ENCODE data around the gene COMMD1. TPM values are rescaled to one million over a fixed set of nuclear protein-coding genes. Genes with fewer than 3 reads are reported as not detected.
"Not testable (repeated sequence)": the region's sequence is repeated elsewhere in the genome, so short reads cannot be mapped to it uniquely, and the experiment has no call there.

COMMD1 gene
- total and polyA plus RNA-seq, 2 experiments from 2014 or later = 30.5 to 71.1 TPM

- no peaks in the 10 kb centered on the region for H3K9me2 ChIP-seq (replicated peaks; ENCODE audit: insufficient read depth)
- no peak overlapping the region for H3K4me3 ChIP-seq
- DNase-seq (ENCODE audit: low spot score) = no peak
- no peak overlapping the region for H3K27ac ChIP-seq
- H3K79me2 ChIP-seq = peaks cover 2% of the 10 kb centered on the region
- no peaks in the 10 kb centered on the region for H3K36me3 ChIP-seq (replicated peaks; ENCODE audit: insufficient read depth, low read depth)
- H4K20me1 ChIP-seq (ENCODE audit: insufficient read depth, poor library complexity, severe bottlenecking) = no peaks in the 10 kb centered on the region
- H3K27me3 ChIP-seq = no peaks in the 10 kb centered on the region
- H3K9me3 ChIP-seq (ENCODE audit: low read depth) = no peaks in the 10 kb centered on the region
- WGBS (ENCODE audit: low lambda C conversion rate, missing lambda C conversion rate) = 93% methylated on average over 3 of the region's 3 CpGs
- H3K4me2 ChIP-seq = no peak overlapping the region
- no peak overlapping the region for H2AFZ ChIP-seq
- no peaks in the 10 kb centered on the region for H3K4me1 ChIP-seq (ENCODE audit: insufficient read depth)
- TF ChIP-seq EZH2 (IDR thresholded peaks at IDR 0.05; ENCODE audit: borderline replicate concordance) (no peak), CTCF (IDR thresholded peaks at IDR 0.05; ENCODE audit: poor library complexity) (no peak), EZH2phosphoT487 (IDR thresholded peaks at IDR 0.05; ENCODE audit: low read depth, severe bottlenecking, unreplicated experiment) (no peak)
Observed at GRCh38 chr2:62040926-62041325, 135.5 kb downstream of the COMMD1 start.

GRCh38 chr2:62041701-62042385 is 136.4 kb downstream of the COMMD1 start:
- 97% methylated on average over 16 of the region's 16 CpGs for WGBS (ENCODE audit: low lambda C conversion rate, missing lambda C conversion rate)
- H3K4me1 ChIP-seq (ENCODE audit: insufficient read depth) = not testable (repeated sequence)

GRCh38 chr2:62042400-62042799 is 136.9 kb downstream of the COMMD1 start:
- DNase-seq (ENCODE audit: low spot score) = no peak
- Histone ChIP-seq H3K4me3 (no peak overlapping the region), H3K4me1 (ENCODE audit: insufficient read depth) (peaks cover 9% of the 10 kb centered on the region), H3K27ac (peak overlapping the region; percentile 27), H4K20me1 (ENCODE audit: insufficient read depth, poor library complexity, severe bottlenecking) (no peaks in the 10 kb centered on the region), H3K79me2 (peaks cover 2% of the 10 kb centered on the region), H3K9me3 (ENCODE audit: low read depth) (no peaks in the 10 kb centered on the region), H3K4me2 (no peak overlapping the region), H3K27me3 (no peaks in the 10 kb centered on the region), H2AFZ (no peak overlapping the region), H3K36me3 (replicated peaks; ENCODE audit: insufficient read depth, low read depth) (no peaks in the 10 kb centered on the region), H3K9me2 (replicated peaks; ENCODE audit: insufficient read depth) (no peaks in the 10 kb centered on the region)
- WGBS (ENCODE audit: low lambda C conversion rate, missing lambda C conversion rate) = 94% methylated on average over 30 of the region's 30 CpGs
- no peak for TF ChIP-seq CTCF (IDR thresholded peaks at IDR 0.05; ENCODE audit: poor library complexity)
- no peak for TF ChIP-seq EZH2 (IDR thresholded peaks at IDR 0.05; ENCODE audit: borderline replicate concordance)
- no peak for TF ChIP-seq EZH2phosphoT487 (IDR thresholded peaks at IDR 0.05; ENCODE audit: low read depth, severe bottlenecking, unreplicated experiment)

More at GRCh38 chr2:62041701-62042385, 136.4 kb downstream of the COMMD1 start:
- not testable (repeated sequence) for H3K79me2 ChIP-seq; H3K9me3 ChIP-seq (ENCODE audit: low read depth); H4K20me1 ChIP-seq (ENCODE audit: insufficient read depth, poor library complexity, severe bottlenecking); H3K9me2 ChIP-seq (replicated peaks; ENCODE audit: insufficient read depth); H3K27ac ChIP-seq; H3K27me3 ChIP-seq; H3K4me3 ChIP-seq; DNase-seq (ENCODE audit: low spot score); H3K36me3 ChIP-seq (replicated peaks; ENCODE audit: insufficient read depth, low read depth); H3K4me2 ChIP-seq; H2AFZ ChIP-seq

GRCh38 chr2:62042944-62043343 is 137.5 kb downstream of the COMMD1 start:
- Histone ChIP-seq H3K27ac (peak overlapping the region; percentile 3), H3K4me2 (no peak overlapping the region)

More at GRCh38 chr2:62042944-62043343, 137.5 kb downstream of the COMMD1 start:
- H3K9me3 ChIP-seq (ENCODE audit: low read depth) = no peaks in the 10 kb centered on the region
- no peak overlapping the region for H2AFZ ChIP-seq
- H3K79me2 ChIP-seq = peaks cover 2% of the 10 kb centered on the region
- peak; percentile 28 for DNase-seq (ENCODE audit: low spot score)
- H4K20me1 ChIP-seq (ENCODE audit: insufficient read depth, poor library complexity, severe bottlenecking) = no peaks in the 10 kb centered on the region
- no peak overlapping the region for H3K4me3 ChIP-seq
- no peaks in the 10 kb centered on the region for H3K27me3 ChIP-seq
- no peak for TF ChIP-seq EZH2 (IDR thresholded peaks at IDR 0.05; ENCODE audit: borderline replicate concordance)
- no peak for TF ChIP-seq EZH2phosphoT487 (IDR thresholded peaks at IDR 0.05; ENCODE audit: low read depth, severe bottlenecking, unreplicated experiment)
- no peak for TF ChIP-seq CTCF (IDR thresholded peaks at IDR 0.05; ENCODE audit: poor library complexity)
- 80% methylated on average over 2 of the region's 2 CpGs for WGBS (ENCODE audit: low lambda C conversion rate, missing lambda C conversion rate)
- H3K4me1 ChIP-seq (ENCODE audit: insufficient read depth) = peaks cover 9% of the 10 kb centered on the region
- H3K9me2 ChIP-seq (replicated peaks; ENCODE audit: insufficient read depth) = no peaks in the 10 kb centered on the region
- H3K36me3 ChIP-seq (replicated peaks; ENCODE audit: insufficient read depth, low read depth) = no peaks in the 10 kb centered on the region

Measured in hepatocyte (in vitro differentiated cells).